HepG2 (cell line): ENCODE results near the gene SYNDIG1. TPM values are rescaled to one million over a fixed set of nuclear protein-coding genes. Genes with fewer than 3 reads are reported as not detected.

ENCODE experiments used
- ATAC-seq: fragments of 200-7000 bp; cut with Tn5 transposase; 3 replicates; pipeline ENCODE4 v1.9.1; 2020; ENCODE audit warnings: mild to moderate bottlenecking, moderate library complexity
- BruUV-seq: library from RNA; stranded (reverse); fragments of 400-500 nt; replicated peaks from 2 replicates; lab custom pipeline; 2021; lab: Mats Ljungman, UMichigan
- CTCF ChIA-PET: fragments of 300-600 bp; formaldehyde crosslinking; extraction: SDS; loops from one replicate; lab custom pipeline; 2021; ENCODE audit warnings: low total read pairs, inconsistent platforms, low intra/inter-chr PET ratio; lab: Yijun Ruan, JAX
- POLR2A ChIA-PET: fragments of 350-600 bp; sonication (Branson Sonifier 250); formaldehyde crosslinking; loops from one replicate; lab custom pipeline; 2020; ENCODE audit warnings: antibody characterized with exemption, inconsistent platforms; lab: Yijun Ruan, JAX
- DNase-seq: peaks from one replicate; pipeline ENCODE4 v3.0.0-alpha.2; 2015; ENCODE audit warnings: low spot score
- FAIRE-seq: peaks from 3 replicates; lab custom pipeline; 2011; peaks lifted over from hg19 to GRCh38; lab: Jason Lieb, UNC
- H2AFZ ChIP-seq: one replicate; pipeline ENCODE4 v1.6.1; 2011; ENCODE audit warnings: low read length, inconsistent platforms
- H3K27ac ChIP-seq: fragments of 300-600 bp; 3 replicates; pipeline ENCODE4 v1.8.0; 2011; ENCODE audit warnings: mixed run types, mild to moderate bottlenecking, mixed read lengths, low read length, inconsistent platforms; ENCODE audit not compliant: insufficient read depth; ENCODE audit errors: extremely low read length
- H3K27me3 ChIP-seq, 2 experiments: fragments of 200-600 bp in 1 of 2; 2 replicates in 1 of 2; 3 replicates in 1 of 2; pipeline versions ENCODE4 v1.6.0 to v1.8.0; 2011; ENCODE audit warnings: low read length in 2 of 2, mild to moderate bottlenecking in 2 of 2, moderate library complexity in 2 of 2, inconsistent platforms in 1 of 2; ENCODE audit not compliant: insufficient read depth in 2 of 2, control insufficient read depth in 1 of 2
- H3K36me3 ChIP-seq, 2 experiments: fragments of 200-600 bp in 1 of 2; replicated peaks in 1 of 2; 2 replicates in 1 of 2; 3 replicates in 1 of 2; pipeline versions ENCODE4 v1.5.1 to v1.8.0; 2011; ENCODE audit warnings: low read length in 2 of 2, inconsistent platforms in 1 of 2; ENCODE audit not compliant: insufficient read depth in 2 of 2, control insufficient read depth in 1 of 2
- H3K4me1 ChIP-seq: 2 replicates; pipeline ENCODE4 v1.5.1; 2012; ENCODE audit warnings: low read length, inconsistent platforms; ENCODE audit not compliant: insufficient read depth
- H3K4me2 ChIP-seq: 2 replicates; pipeline ENCODE4 v1.6.0; 2011; ENCODE audit warnings: low read depth, low read length, inconsistent platforms
- H3K4me3 ChIP-seq, 3 experiments: fragments of 200-600 bp in 1 of 3; sonication (generic), shearing (Covaris generic) in 1 of 3; replicated peaks in 1 of 3; 2 replicates each; pipeline ENCODE4 v1.5.1; 2011 to 2016; ENCODE audit warnings: low read length in 3 of 3, inconsistent platforms in 2 of 3, low read depth in 2 of 3, mild to moderate bottlenecking in 2 of 3, control low read depth in 1 of 3, mixed read lengths in 1 of 3; ENCODE audit not compliant: insufficient read depth in 1 of 3
- H3K79me2 ChIP-seq: one replicate; pipeline ENCODE4 v1.6.1; 2011; ENCODE audit warnings: low read length, inconsistent platforms; ENCODE audit not compliant: insufficient read depth
- H3K9ac ChIP-seq: 2 replicates; pipeline ENCODE4 v1.6.0; 2011; ENCODE audit warnings: mild to moderate bottlenecking, low read depth, low read length, inconsistent platforms; ENCODE audit not compliant: insufficient read depth
- H3K9me3 ChIP-seq: 2 replicates; pipeline ENCODE4 v1.5.1; 2012; ENCODE audit warnings: mild to moderate bottlenecking, low read length
- H4K20me1 ChIP-seq: 2 replicates; pipeline ENCODE4 v1.6.0; 2011; ENCODE audit warnings: inconsistent platforms, mild to moderate bottlenecking, low read length, moderate library complexity; ENCODE audit not compliant: insufficient read depth
- ASH2L ChIP-seq: fragments of 300-600, 200-600 bp; sonication (generic); IDR thresholded peaks from 2 replicates; pipeline ENCODE4 v1.7.0; 2017; ENCODE audit warnings: low read depth, mild to moderate bottlenecking, moderate library complexity, mixed read lengths, low read length; ENCODE audit not compliant: insufficient read length
- CAMTA2 ChIP-seq: sonication (generic); formaldehyde crosslinking; IDR thresholded peaks from 2 replicates; pipeline ENCODE4 v1.4.0; 2020; ENCODE audit warnings: mild to moderate bottlenecking, missing genetic modification reagents, borderline replicate concordance
- FIP1L1 ChIP-seq: fragments of 200-400 bp; formaldehyde crosslinking; IDR thresholded peaks from 2 replicates; pipeline ENCODE4 v1.6.1; 2018; ENCODE audit warnings: low read depth, mild to moderate bottlenecking, low read length, moderate library complexity, borderline replicate concordance; ENCODE audit not compliant: insufficient read depth
- GTF2F1 ChIP-seq: fragments of 150-350 bp; IDR thresholded peaks from 2 replicates; pipeline ENCODE4 v1.6.1; 2014; ENCODE audit warnings: low read length
- HOXA5 ChIP-seq: sonication (generic); formaldehyde crosslinking; IDR thresholded peaks from 2 replicates; pipeline ENCODE4 v1.4.0; 2020; ENCODE audit warnings: missing genetic modification reagents
- KDM6A ChIP-seq: IDR thresholded peaks from 2 replicates; pipeline ENCODE4 v1.6.1; 2016; ENCODE audit warnings: low read depth
- NCOR1 ChIP-seq: fragments of 200-600 bp; sonication (generic); IDR thresholded peaks from 2 replicates; pipeline ENCODE4 v1.7.0; 2017; ENCODE audit warnings: antibody characterized with exemption, low read length, borderline replicate concordance
- POLR2AphosphoS5 ChIP-seq: IDR thresholded peaks from 2 replicates; pipeline ENCODE4 v1.6.1; 2012; ENCODE audit warnings: low read depth, low read length
- PRMT3 ChIP-seq: sonication (generic); formaldehyde crosslinking; IDR thresholded peaks from 2 replicates; pipeline ENCODE4 v1.8.1; 2022; ENCODE audit warnings: low read depth, mild to moderate bottlenecking, moderate library complexity, missing genetic modification reagents, borderline replicate concordance
- SNAPC2 ChIP-seq: sonication (generic); formaldehyde crosslinking; IDR thresholded peaks from 2 replicates; pipeline ENCODE4 v1.8.1; 2022; ENCODE audit warnings: mild to moderate bottlenecking, missing genetic modification reagents
- STAT5B ChIP-seq: sonication (generic); formaldehyde crosslinking; IDR thresholded peaks from 2 replicates; pipeline ENCODE4 v1.4.0; 2020; ENCODE audit warnings: missing genetic modification reagents
- SUZ12 ChIP-seq: fragments of 150-350 bp; IDR thresholded peaks from 2 replicates; pipeline ENCODE4 v1.6.1; 2014; ENCODE audit warnings: low read depth, low read length
- TSC22D2 ChIP-seq: sonication (generic); formaldehyde crosslinking; IDR thresholded peaks from 2 replicates; pipeline ENCODE4 v1.5.1; 2020; ENCODE audit warnings: missing genetic modification reagents, mild to moderate bottlenecking, borderline replicate concordance
- ZBTB42 ChIP-seq: sonication (generic); formaldehyde crosslinking; IDR thresholded peaks from 2 replicates; pipeline ENCODE4 v1.5.0; 2020; ENCODE audit warnings: mild to moderate bottlenecking, missing genetic modification reagents
- ZBTB7B ChIP-seq: sonication (generic); formaldehyde crosslinking; IDR thresholded peaks from 2 replicates; pipeline ENCODE4 v1.4.0; 2020; ENCODE audit warnings: missing genetic modification reagents
- ZNF17 ChIP-seq: sonication (generic); formaldehyde crosslinking; IDR thresholded peaks from 2 replicates; pipeline ENCODE4 v1.5.0; 2020; ENCODE audit warnings: mild to moderate bottlenecking, missing genetic modification reagents
- ZNF329 ChIP-seq: sonication (generic); formaldehyde crosslinking; IDR thresholded peaks from 2 replicates; pipeline ENCODE4 v1.9.0; 2021; ENCODE audit warnings: low read depth, mild to moderate bottlenecking, missing genetic modification reagents
- ZNF850 ChIP-seq: sonication (generic); formaldehyde crosslinking; conservative IDR thresholded peaks from 2 replicates; pipeline ENCODE4 v1.9.0; 2021; ENCODE audit warnings: mild to moderate bottlenecking, missing genetic modification reagents
- ZSCAN31 ChIP-seq: sonication (generic); formaldehyde crosslinking; IDR thresholded peaks from 2 replicates; pipeline ENCODE4 v1.5.0; 2020; ENCODE audit warnings: low read depth, mild to moderate bottlenecking, missing genetic modification reagents
- WGBS: methylation state at CpG from one replicate; pipeline ENCODE4 v1.1.6; 2017; ENCODE audit warnings: low lambda C conversion rate; 5-methylcytosine and 5-hydroxymethylcytosine counted together
- in situ Hi-C: cut with HindIII; loops from 2 replicates; pipeline ENCODE4 v1.10.0; 2017; ENCODE audit warnings: low pct_unique_long_range_greater_than_20kb; ENCODE audit not compliant: extremely low pct_ligation_motif_present
- intact Hi-C: fragments of 100-400 bp; cut with micrococcal nuclease; formaldehyde crosslinking; loops from one replicate; pipeline ENCODE4 v1.10.0; 2022; ENCODE audit not compliant: unreplicated experiment
- polyA plus RNA-seq, 8 experiments: library from polyadenylated mRNA; depleted of rRNA in 3 of 8; stranded (reverse) in 7 of 8; unstranded in 1 of 8; fragments of >200 nt; fragmentation: Illumina TruSeq in 4 of 8; extraction: Trizol in 4 of 8; gene quantifications; 2 replicates each; pipeline versions ENCODE4 v1.2.1 to v1.2.3, GENCODE V29; 2011 to 2016; ENCODE audit warnings: low read depth in 4 of 8, missing spikeins in 1 of 8, mixed read lengths in 1 of 8; ENCODE audit not compliant: insufficient read depth in 1 of 8
- total RNA-seq, 5 experiments: library from RNA; depleted of rRNA; stranded (reverse); fragments of >200 nt; fragmentation: Illumina TruSeq; extraction: Trizol; gene quantifications; 2 replicates each; pipeline ENCODE4 v1.2.3, GENCODE V29; 2016; ENCODE audit warnings: low read depth in 1 of 5
- TF ChIP-seq, protein P1 (sequence below): sonication (generic); formaldehyde crosslinking; IDR thresholded peaks from 2 replicates; pipeline ENCODE4 v1.5.0; 2020; ENCODE audit warnings: missing genetic modification reagents
- TF ChIP-seq, protein P2 (sequence below): sonication (generic); formaldehyde crosslinking; IDR thresholded peaks from 2 replicates; pipeline ENCODE4 v1.5.1; 2020; ENCODE audit warnings: missing genetic modification reagents, mild to moderate bottlenecking, borderline replicate concordance

Gene SYNDIG1
- total and polyA plus RNA-seq, 2 of the 13 experiments (the other 11 are each of a cell fraction or from before 2014, with no cell fraction given), result not detected

DNA sequence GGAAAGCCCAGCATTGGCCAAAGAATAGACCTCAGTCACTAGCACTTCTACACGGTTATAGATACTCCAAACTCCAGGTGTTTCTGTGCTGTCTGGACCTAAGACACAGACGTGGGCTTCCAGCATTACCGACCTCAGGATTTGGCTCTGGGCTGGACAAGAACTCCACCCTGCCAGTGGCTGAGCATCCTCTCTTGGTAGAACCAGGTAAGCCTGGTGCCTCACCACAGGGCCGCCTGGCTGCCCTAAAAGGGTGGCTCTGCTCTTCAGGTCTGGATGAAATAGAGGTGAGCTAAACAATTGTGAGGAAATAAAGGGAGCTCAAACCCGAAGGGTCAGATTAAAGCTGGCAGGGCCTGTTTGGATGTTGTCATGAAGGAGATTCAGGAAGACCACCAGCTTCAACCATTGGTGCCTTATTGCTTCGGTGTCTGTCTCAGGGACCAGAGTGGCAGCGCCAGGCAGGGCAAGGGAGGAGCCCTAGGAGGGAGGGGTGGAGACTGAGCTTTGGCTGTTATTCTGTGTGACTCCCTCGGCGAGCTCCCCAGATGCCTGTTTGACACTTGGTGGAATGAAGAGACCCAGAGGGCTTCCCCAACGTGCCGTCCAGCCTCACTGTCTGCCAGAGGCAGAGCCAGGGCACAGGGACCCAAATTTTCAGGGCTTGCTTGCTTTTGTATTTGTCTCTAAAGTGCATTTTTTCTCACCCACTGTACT, 8.6 kb downstream of the SYNDIG1 start (continued):
- TF ChIP-seq ZNF329 (CRISPR knock-in tag) (no peak), NCOR1 (no peak), KDM6A (no peak), CAMTA2 (CRISPR knock-in tag) (no peak), ASH2L (no peak), ZBTB7B (CRISPR knock-in tag) (no peak), ZBTB42 (CRISPR knock-in tag) (no peak)

DNA sequence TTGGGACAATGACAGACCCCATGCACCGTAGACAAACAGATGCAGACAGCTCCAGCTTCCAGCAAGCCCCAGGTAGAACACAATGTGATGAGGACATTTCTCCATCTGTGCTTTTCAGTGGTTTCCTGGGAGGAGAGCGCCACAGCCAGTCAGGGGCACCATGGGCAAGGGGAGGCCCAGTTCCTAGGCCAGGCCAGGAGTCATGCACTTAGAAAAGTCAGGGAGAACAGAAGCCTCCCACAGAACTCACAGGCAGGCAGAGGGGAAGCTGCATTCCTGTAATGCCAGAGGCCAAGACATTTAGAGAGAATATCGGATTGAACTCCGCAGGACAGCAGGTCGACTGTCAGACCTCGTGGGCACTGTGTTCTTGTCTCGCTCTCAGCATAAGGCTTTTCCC, 9.2 kb downstream of the SYNDIG1 start:
- Histone ChIP-seq H4K20me1 (no peaks in the 10 kb centered on the region), H3K27me3 (peaks cover 0 to 5% of the 10 kb centered on the region in 2 experiments; a peak in 2 of 5 replicates), H2AFZ (no peak overlapping the region), H3K4me2 (no peak overlapping the region), H3K27ac (no peak overlapping the region), H3K9ac (no peak overlapping the region), H3K4me3 (no peak overlapping the region), H3K79me2 (no peaks in the 10 kb centered on the region), H3K36me3 (no peaks in the 10 kb centered on the region), H3K4me1 (no peaks in the 10 kb centered on the region), H3K9me3 (no peaks in the 10 kb centered on the region)
- CTCF ChIA-PET, result no interaction called here
- ATAC-seq, result no peak
- no peak for TF ChIP-seq ZNF850 (CRISPR knock-in tag)
- TF ChIP-seq ZBTB42 (CRISPR knock-in tag), result no peak
- no peak for TF ChIP-seq SUZ12
- TF ChIP-seq, protein P1, sequence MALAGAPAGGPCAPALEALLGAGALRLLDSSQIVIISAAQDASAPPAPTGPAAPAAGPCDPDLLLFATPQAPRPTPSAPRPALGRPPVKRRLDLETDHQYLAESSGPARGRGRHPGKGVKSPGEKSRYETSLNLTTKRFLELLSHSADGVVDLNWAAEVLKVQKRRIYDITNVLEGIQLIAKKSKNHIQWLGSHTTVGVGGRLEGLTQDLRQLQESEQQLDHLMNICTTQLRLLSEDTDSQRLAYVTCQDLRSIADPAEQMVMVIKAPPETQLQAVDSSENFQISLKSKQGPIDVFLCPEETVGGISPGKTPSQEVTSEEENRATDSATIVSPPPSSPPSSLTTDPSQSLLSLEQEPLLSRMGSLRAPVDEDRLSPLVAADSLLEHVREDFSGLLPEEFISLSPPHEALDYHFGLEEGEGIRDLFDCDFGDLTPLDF (CRISPR knock-in tag), result no peak
- TF ChIP-seq, protein P2, sequence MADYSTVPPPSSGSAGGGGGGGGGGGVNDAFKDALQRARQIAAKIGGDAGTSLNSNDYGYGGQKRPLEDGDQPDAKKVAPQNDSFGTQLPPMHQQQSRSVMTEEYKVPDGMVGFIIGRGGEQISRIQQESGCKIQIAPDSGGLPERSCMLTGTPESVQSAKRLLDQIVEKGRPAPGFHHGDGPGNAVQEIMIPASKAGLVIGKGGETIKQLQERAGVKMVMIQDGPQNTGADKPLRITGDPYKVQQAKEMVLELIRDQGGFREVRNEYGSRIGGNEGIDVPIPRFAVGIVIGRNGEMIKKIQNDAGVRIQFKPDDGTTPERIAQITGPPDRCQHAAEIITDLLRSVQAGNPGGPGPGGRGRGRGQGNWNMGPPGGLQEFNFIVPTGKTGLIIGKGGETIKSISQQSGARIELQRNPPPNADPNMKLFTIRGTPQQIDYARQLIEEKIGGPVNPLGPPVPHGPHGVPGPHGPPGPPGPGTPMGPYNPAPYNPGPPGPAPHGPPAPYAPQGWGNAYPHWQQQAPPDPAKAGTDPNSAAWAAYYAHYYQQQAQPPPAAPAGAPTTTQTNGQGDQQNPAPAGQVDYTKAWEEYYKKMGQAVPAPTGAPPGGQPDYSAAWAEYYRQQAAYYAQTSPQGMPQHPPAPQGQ, result no peak
- TF ChIP-seq GTF2F1, result no peak
- TF ChIP-seq SNAPC2, result no peak
- TF ChIP-seq TSC22D2 (CRISPR knock-in tag), result no peak
- TF ChIP-seq HOXA5 (CRISPR knock-in tag), result no peak
- no peak for TF ChIP-seq FIP1L1
- TF ChIP-seq ZSCAN31 (CRISPR knock-in tag), result no peak
- TF ChIP-seq STAT5B (CRISPR knock-in tag), result no peak
- no peak for TF ChIP-seq POLR2AphosphoS5
- TF ChIP-seq PRMT3 (CRISPR knock-in tag), result no peak
- TF ChIP-seq ZNF17, result no peak
- no TSS peak for BruUV-seq
- FAIRE-seq, result no peak
- intact Hi-C loops, result no loop called here
- in situ Hi-C loops, result no loop called here
- DNase-seq, result no peak
- 27% methylated on average over 7 of the region's 7 CpGs for WGBS
- POLR2A ChIA-PET, result no interaction called here
